ENCODE data around the gene MMP15. TPM values are rescaled to one million over a fixed set of nuclear protein-coding genes. Genes with fewer than 3 reads are reported as not detected.

MMP15 gene
- total RNA-seq, 2 experiments from 2014 or later, result 0.25 to 0.31 TPM

DNA sequence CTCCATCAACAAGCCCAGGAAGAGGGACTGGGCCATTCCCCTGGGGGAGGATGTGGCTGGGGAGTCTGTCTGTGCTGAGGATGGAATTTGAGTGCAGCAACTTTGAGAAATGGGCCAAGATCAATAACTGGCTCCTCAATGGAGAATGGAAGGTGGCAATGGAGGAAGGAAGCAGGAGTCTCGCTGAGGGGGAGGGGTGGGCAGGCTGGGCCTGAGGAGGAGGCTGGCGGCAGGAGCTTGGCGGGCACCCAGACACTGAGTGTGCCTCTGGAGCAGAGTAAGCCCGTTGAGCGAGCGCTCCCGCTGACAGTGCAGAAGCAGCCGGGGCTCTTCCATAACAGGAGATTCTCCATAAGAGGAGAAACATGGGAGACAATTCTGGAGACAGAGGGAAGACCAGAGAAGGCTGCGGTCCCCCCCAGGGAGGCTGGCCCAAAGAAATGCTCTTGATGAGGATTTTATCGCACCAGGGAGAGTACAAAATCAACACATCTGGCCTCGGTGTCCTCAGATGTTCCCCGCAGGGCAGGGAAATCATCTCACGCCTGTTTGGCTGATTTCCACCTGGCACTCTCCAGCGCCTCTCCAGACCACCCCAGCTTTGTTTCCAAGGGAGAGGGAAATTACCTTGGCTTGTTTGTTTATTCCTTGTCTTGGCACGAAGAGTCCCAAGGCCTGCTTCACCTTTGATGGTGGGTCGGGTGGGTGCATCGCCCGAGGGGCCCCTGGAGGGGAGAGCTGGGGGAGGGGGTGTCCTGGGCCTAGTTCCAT, 2.8 kb upstream of the MMP15 start:
- Histone ChIP-seq H3K36me3 (ENCODE audit: insufficient read depth, low read length) (peaks cover 15% of the 10 kb centered on the region), H3K27ac (ENCODE audit: low read depth in 1 of 2, low read length in 2 of 2) (no peak overlapping the region), H3K9me3 (ENCODE audit: control insufficient read depth in 1 of 2, insufficient read depth in 1 of 2, low read length in 2 of 2) (no peaks in the 10 kb centered on the region), H3K27me3 (ENCODE audit: control insufficient read depth in 1 of 2, insufficient read depth in 2 of 2, low read length in 2 of 2) (peaks cover 3 to 10% of the 10 kb centered on the region in 2 experiments), H3K4me3 (ENCODE audit: low read length) (no peak overlapping the region), H3K4me1 (ENCODE audit: insufficient read depth, low read length) (peaks cover 42% of the 10 kb centered on the region)
- DNase-seq (no peak), ATAC-seq (ENCODE audit: poor library complexity) (no peak)
- Mint-ChIP-seq H3K9me3 (no peaks in the 10 kb centered on the region), H3K36me3 (ENCODE audit: low read depth) (peaks cover 7% of the 10 kb centered on the region), H3K27me3 (peaks cover 4% of the 10 kb centered on the region), H3K4me1 (ENCODE audit: low read depth) (peaks cover 20% of the 10 kb centered on the region), H3K4me3 (peak overlapping the region; percentile 72), H3K27ac (no peak overlapping the region)
- CTCF ChIA-PET, result no interaction called here
- TF ChIP-seq, protein P1, sequence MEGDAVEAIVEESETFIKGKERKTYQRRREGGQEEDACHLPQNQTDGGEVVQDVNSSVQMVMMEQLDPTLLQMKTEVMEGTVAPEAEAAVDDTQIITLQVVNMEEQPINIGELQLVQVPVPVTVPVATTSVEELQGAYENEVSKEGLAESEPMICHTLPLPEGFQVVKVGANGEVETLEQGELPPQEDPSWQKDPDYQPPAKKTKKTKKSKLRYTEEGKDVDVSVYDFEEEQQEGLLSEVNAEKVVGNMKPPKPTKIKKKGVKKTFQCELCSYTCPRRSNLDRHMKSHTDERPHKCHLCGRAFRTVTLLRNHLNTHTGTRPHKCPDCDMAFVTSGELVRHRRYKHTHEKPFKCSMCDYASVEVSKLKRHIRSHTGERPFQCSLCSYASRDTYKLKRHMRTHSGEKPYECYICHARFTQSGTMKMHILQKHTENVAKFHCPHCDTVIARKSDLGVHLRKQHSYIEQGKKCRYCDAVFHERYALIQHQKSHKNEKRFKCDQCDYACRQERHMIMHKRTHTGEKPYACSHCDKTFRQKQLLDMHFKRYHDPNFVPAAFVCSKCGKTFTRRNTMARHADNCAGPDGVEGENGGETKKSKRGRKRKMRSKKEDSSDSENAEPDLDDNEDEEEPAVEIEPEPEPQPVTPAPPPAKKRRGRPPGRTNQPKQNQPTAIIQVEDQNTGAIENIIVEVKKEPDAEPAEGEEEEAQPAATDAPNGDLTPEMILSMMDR (IDR thresholded peaks at IDR 0.05), result no peak
- POLR2A ChIA-PET, result interaction anchor here (2.3 to 4.7 kb wide), 2 partner anchors 23 to 107 kb away, joined by 13 to 28 read pairs; partner anchors contain the start of genes CFAP20, USB1 and ZNF319
- intact Hi-C loops (cut with DNase I, micrococcal nuclease), result loop anchor here in 1 of 2 experiments (5.0 kb wide), 1 partner anchor 465 kb away; no protein-coding TSS in a partner anchor

DNA sequence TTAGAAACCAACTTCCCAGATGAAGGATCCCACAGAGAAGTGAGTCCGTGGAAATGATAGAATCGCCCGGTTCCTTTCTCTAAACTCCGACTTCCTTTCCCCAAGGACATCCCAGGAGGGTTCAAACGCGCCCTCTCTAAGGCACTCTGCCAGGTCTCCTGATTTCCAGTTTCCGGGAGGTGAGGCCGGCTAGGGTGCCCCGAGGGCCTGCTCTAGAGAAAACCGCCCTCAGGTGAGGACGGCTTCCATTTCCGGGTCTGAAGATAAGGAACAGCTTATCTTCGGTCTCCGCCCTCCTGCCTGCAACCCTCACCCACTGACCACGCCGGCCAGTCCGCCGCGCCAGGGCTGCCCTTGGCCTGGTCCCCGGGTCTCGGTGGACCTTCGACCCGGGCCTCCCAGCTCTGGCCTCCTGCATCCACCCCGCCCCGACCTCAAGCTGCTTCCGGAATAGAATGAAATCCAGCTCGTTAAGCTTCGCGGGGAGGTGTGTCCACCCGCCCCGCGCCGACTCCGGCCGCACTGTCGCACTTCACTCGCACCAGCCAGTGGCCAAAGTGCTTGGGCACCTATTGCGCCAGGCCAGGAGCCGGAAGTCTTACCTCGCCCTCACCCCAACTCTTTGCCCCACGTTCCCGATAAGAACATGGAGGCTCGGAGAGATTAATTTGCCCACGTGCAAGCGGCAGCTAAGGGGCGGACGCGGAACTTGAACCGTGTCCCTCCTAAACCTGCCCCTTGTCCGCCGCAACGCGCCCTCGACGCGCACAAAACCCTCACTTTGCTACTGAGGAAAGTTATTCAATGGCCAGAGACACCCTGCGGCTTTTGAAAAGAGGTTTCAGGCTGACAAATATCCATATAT, 836 bp upstream of the MMP15 start:
- Histone ChIP-seq H3K36me3 (ENCODE audit: insufficient read depth, low read length) (peaks cover 3% of the 10 kb centered on the region), H3K4me1 (ENCODE audit: insufficient read depth, low read length) (peaks cover 42% of the 10 kb centered on the region), H3K4me3 (ENCODE audit: low read length) (peak overlapping the region; percentile 61), H3K9me3 (ENCODE audit: control insufficient read depth in 1 of 2, insufficient read depth in 1 of 2, low read length in 2 of 2) (no peaks in the 10 kb centered on the region), H3K27ac (ENCODE audit: low read depth in 1 of 2, low read length in 2 of 2) (no peak overlapping the region), H3K27me3 (ENCODE audit: control insufficient read depth in 1 of 2, insufficient read depth in 2 of 2, low read length in 2 of 2) (peaks cover 7 to 13% of the 10 kb centered on the region in 2 experiments)
- H3K27ac Mint-ChIP-seq, result peak overlapping the region; percentile 81
- ATAC-seq (ENCODE audit: poor library complexity) (peak; percentile 31), DNase-seq (peak in 5 of 14 experiments; percentile 5 to 56 (median 32))
- H3K27me3 Mint-ChIP-seq, result peaks cover 9% of the 10 kb centered on the region
- TF ChIP-seq, protein P1 (IDR thresholded peaks at IDR 0.05), result no peak
- intact Hi-C loops (cut with DNase I, micrococcal nuclease), result loop anchor here (2.0 to 5.0 kb wide), 3 partner anchors 98 to 463 kb away; no protein-coding TSS in a partner anchor
- ChIA-PET CTCF (no interaction called here), POLR2A (interaction anchor here (0.7 to 4.7 kb wide), 5 partner anchors 25 to 578 kb away, joined by 3 to 28 read pairs (median 8); partner anchors contain the start of genes CFAP20, CIAPIN1, COQ9 and KATNB1)
- H3K36me3 Mint-ChIP-seq (ENCODE audit: low read depth), result peaks cover 7% of the 10 kb centered on the region
- no peaks in the 10 kb centered on the region for H3K9me3 Mint-ChIP-seq
- H3K4me3 Mint-ChIP-seq, result peak overlapping the region; percentile 96
- H3K4me1 Mint-ChIP-seq (ENCODE audit: low read depth), result peaks cover 20% of the 10 kb centered on the region

DNA sequence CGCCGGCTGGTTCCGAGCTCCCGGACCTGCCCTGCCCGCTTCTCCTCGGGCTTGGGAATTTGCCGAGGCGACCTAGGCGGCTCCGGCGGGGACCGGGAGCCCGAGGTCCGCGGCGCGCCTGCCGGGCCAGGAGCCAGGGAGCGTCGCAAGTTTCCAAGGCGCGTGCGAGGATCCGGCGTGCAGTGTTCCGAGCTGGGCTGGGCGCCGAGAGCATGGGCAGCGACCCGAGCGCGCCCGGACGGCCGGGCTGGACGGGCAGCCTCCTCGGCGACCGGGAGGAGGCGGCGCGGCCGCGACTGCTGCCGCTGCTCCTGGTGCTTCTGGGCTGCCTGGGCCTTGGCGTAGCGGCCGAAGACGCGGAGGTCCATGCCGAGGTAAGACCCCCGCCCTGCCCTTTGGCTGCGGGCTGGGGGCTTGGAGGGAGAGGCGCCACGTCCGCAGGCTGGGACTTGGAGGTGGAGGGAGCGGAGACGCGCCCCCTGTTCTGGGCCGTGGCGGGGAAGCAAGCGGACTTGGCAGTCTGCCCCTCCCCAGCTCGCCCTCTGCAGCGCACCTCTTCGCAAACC, 668 bp downstream of the MMP15 start:
- Mint-ChIP-seq H3K4me3 (peak overlapping the region; percentile 62), H3K9me3 (no peaks in the 10 kb centered on the region), H3K4me1 (ENCODE audit: low read depth) (peaks cover 14% of the 10 kb centered on the region), H3K36me3 (ENCODE audit: low read depth) (no peaks in the 10 kb centered on the region), H3K27me3 (peaks cover 9% of the 10 kb centered on the region), H3K27ac (no peak overlapping the region)
- ATAC-seq (ENCODE audit: poor library complexity) (no peak), DNase-seq (peak in 4 of 14 experiments; percentile 10 to 44 (median 28))
- POLR2A ChIA-PET, result interaction anchor here (1.8 to 4.7 kb wide), 2 partner anchors 103 to 291 kb away, joined by 4 to 28 read pairs; partner anchors contain the start of genes CFAP20 and KATNB1
- Histone ChIP-seq H3K4me3 (ENCODE audit: low read length) (peak overlapping the region; percentile 61), H3K9me3 (ENCODE audit: control insufficient read depth in 1 of 2, insufficient read depth in 1 of 2, low read length in 2 of 2) (no peaks in the 10 kb centered on the region), H3K4me1 (ENCODE audit: insufficient read depth, low read length) (peaks cover 29% of the 10 kb centered on the region), H3K27me3 (ENCODE audit: control insufficient read depth in 1 of 2, insufficient read depth in 2 of 2, low read length in 2 of 2) (peaks cover 7 to 13% of the 10 kb centered on the region in 2 experiments), H3K36me3 (ENCODE audit: insufficient read depth, low read length) (no peaks in the 10 kb centered on the region), H3K27ac (ENCODE audit: low read depth in 1 of 2, low read length in 2 of 2) (no peak overlapping the region)
- intact Hi-C loops (cut with DNase I, micrococcal nuclease), result loop anchor here in 1 of 2 experiments (5.0 kb wide), 1 partner anchor 96 kb away; no protein-coding TSS in a partner anchor
- CTCF ChIA-PET, result interaction anchor here (1.1 kb wide), 1 partner anchor 71 kb away, joined by 3 read pairs; no protein-coding TSS in a partner anchor
- TF ChIP-seq, protein P1 (IDR thresholded peaks at IDR 0.05), result no peak
